ENCODE measurements around the gene HELZ2.

The HELZ2 gene

GRCh38 chr20:63548542-63548941 lies 25.5 kb downstream of the HELZ2 start:
- DNase-seq, result no peak

- DNase-seq, result no peak
Observed at GRCh38 chr20:63547725-63548480, 26.1 kb downstream of the HELZ2 start, which contains the start of gene SRMS. Gene SRMS, minus strand, starts transcription at chr20:63547749. Its CDS starts 286 bp downstream, at chr20:63547463.

- DNase-seq, result no peak
Observed at GRCh38 chr20:63546956-63547724, 26.9 kb downstream of the HELZ2 start.

- no peak for DNase-seq
Observed at GRCh38 chr20:63546256-63546955, 27.6 kb downstream of the HELZ2 start.

GRCh38 chr20:63545814-63546213 lies 28.2 kb downstream of the HELZ2 start:
- DNase-seq, result no peak

- no peak for DNase-seq
Observed at GRCh38 chr20:63544958-63545516, 29.0 kb downstream of the HELZ2 start.

- no peak for DNase-seq
Observed at GRCh38 chr20:63544241-63544957, 29.6 kb downstream of the HELZ2 start.

GRCh38 chr20:63543733-63544132 lies 30.3 kb downstream of the HELZ2 start:
- no peak for DNase-seq

GRCh38 chr20:63543131-63543530 lies 30.9 kb downstream of the HELZ2 start:
- DNase-seq, result no peak

GRCh38 chr20:63542696-63543095 lies 31.3 kb downstream of the HELZ2 start:
- DNase-seq, result no peak

- DNase-seq, result no peak
Observed at GRCh38 chr20:63542031-63542559, 31.9 kb downstream of the HELZ2 start.

GRCh38 chr20:63541371-63541770 lies 32.7 kb downstream of the HELZ2 start:
- no peak for DNase-seq

GRCh38 chr20:63540417-63541186 lies 33.4 kb downstream of the HELZ2 start:
- no peak for DNase-seq

GRCh38 chr20:63539441-63540370 lies 34.3 kb downstream of the HELZ2 start:
- DNase-seq, result no peak

- no peak for DNase-seq
Observed at GRCh38 chr20:63539092-63539430, 35.0 kb downstream of the HELZ2 start.

GRCh38 chr20:63538204-63539091 lies 35.6 kb downstream of the HELZ2 start:
- DNase-seq, result no peak

GRCh38 chr20:63537525-63538203 lies 36.4 kb downstream of the HELZ2 start:
- peak; percentile 29 to 44 for DNase-seq

- DNase-seq, result no peak
Observed at GRCh38 chr20:63536997-63537524, 37.0 kb downstream of the HELZ2 start, which contains the start of gene PTK6. Gene PTK6, minus strand, starts transcription at chr20:63537376. Its CDS starts 62 bp downstream, at chr20:63537314.
